B cell (primary cell): Measurements from ENCODE around the gene UBE2D3. TPM values are rescaled to one million over a fixed set of nuclear protein-coding genes. Genes with fewer than 3 reads are reported as not detected.

Experiments used
- ATAC-seq: fragments of 200-7000 bp; cut with Tn5 transposase; one replicate; pipeline ENCODE4 v1.10.0; 2021; ENCODE audit warnings: low read depth, mild to moderate bottlenecking, moderate number of reproducible peaks, moderate library complexity
- CTCF ChIA-PET: fragments of 350-600 bp; sonication (Branson Sonifier 250); formaldehyde crosslinking; loops from one replicate; lab custom pipeline; 2021; ENCODE audit warnings: antibody characterized with exemption, inconsistent platforms; lab: Charles Lee
- POLR2A ChIA-PET: fragments of 350-600 bp; sonication (Branson Sonifier 250); formaldehyde crosslinking; loops from one replicate; lab custom pipeline; 2021; ENCODE audit warnings: antibody characterized with exemption; lab: Charles Lee
- DNase-seq: peaks from one replicate; pipeline ENCODE4 v3.0.0; 2013
- H2AFZ ChIP-seq: 2 replicates; pipeline ENCODE4 v1.6.1; 2012; ENCODE audit warnings: mild to moderate bottlenecking, low read depth, low read length; ENCODE audit not compliant: insufficient read depth, poor library complexity, severe bottlenecking
- H3K27ac ChIP-seq, 2 donors: 1 replicate in 1 of 2; 2 replicates in 1 of 2; pipeline ENCODE4 v1.5.1; 2012 to 2013; ENCODE audit warnings: low read length in 2 of 2, mild to moderate bottlenecking in 2 of 2, moderate library complexity in 1 of 2
- H3K27me3 ChIP-seq, 4 experiments: fragments of 200-600 bp in 1 of 4; sonication (generic) in 1 of 4; replicated peaks in 1 of 4; 1 replicate in 2 of 4; 2 replicates in 2 of 4; pipeline versions ENCODE4 v1.6.1 to v1.7.0; 2013 to 2016; ENCODE audit warnings: low read length in 3 of 4, mild to moderate bottlenecking in 2 of 4, mixed read lengths in 1 of 4, moderate library complexity in 1 of 4; ENCODE audit not compliant: insufficient read depth in 4 of 4, control insufficient read depth in 3 of 4; ENCODE audit errors: control extremely low read depth in 1 of 4
- H3K36me3 ChIP-seq, 2 experiments: replicated peaks in 1 of 2; 1 replicate in 1 of 2; 2 replicates in 1 of 2; pipeline versions ENCODE4 v1.6.1 to v1.7.1; 2013; ENCODE audit warnings: low read length in 1 of 2; ENCODE audit not compliant: insufficient read depth in 2 of 2, control insufficient read depth in 1 of 2; ENCODE audit errors: control extremely low read depth in 1 of 2, extremely low read depth in 1 of 2
- H3K4me1 ChIP-seq, 2 donors: fragments of 200-600 bp in 1 of 2; sonication (generic) in 1 of 2; 1 replicate in 1 of 2; 2 replicates in 1 of 2; pipeline versions ENCODE4 v1.5.1 to v1.6.1; 2013 to 2017; ENCODE audit warnings: low read length in 2 of 2; ENCODE audit not compliant: control insufficient read depth in 2 of 2, insufficient read depth in 2 of 2
- H3K4me2 ChIP-seq: replicated peaks from 2 replicates; pipeline ENCODE3; 2012; ENCODE audit warnings: mild to moderate bottlenecking, low read depth, low read length; ENCODE audit not compliant: poor library complexity, severe bottlenecking
- H3K4me3 ChIP-seq, 5 experiments: fragments of 200-600 bp in 1 of 5; sonication (generic) in 1 of 5; 1 replicate in 3 of 5; 2 replicates in 2 of 5; pipeline versions ENCODE4 v1.5.1 to v1.7.0; 2011 to 2016; ENCODE audit warnings: low read length in 4 of 5, mild to moderate bottlenecking in 4 of 5, low read depth in 2 of 5, control low read depth in 1 of 5, moderate library complexity in 1 of 5; ENCODE audit not compliant: insufficient read depth in 1 of 5; ENCODE audit errors: control extremely low read depth in 1 of 5, extremely low read depth in 1 of 5
- H3K79me2 ChIP-seq: fragments of 200-600 bp; sonication (generic); one replicate; pipeline ENCODE4 v1.6.0; 2016; ENCODE audit warnings: low read length; ENCODE audit not compliant: control insufficient read depth, insufficient read depth
- H3K9ac ChIP-seq: fragments of 200-600 bp; sonication (generic); 2 replicates; pipeline ENCODE4 v1.6.1; 2017; ENCODE audit warnings: mild to moderate bottlenecking, low read length, moderate library complexity
- H3K9me3 ChIP-seq, 3 donors: one replicate each; pipeline versions ENCODE4 v1.6.1 to v1.7.1; 2013; ENCODE audit warnings: low read length in 2 of 3; ENCODE audit not compliant: control insufficient read depth in 2 of 3, insufficient read depth in 1 of 3; ENCODE audit errors: control extremely low read depth in 1 of 3
- H4K20me1 ChIP-seq: 2 replicates; pipeline ENCODE4 v1.6.0; 2012; ENCODE audit warnings: mild to moderate bottlenecking, low read length; ENCODE audit not compliant: insufficient read depth, control insufficient read depth, poor library complexity, severe bottlenecking
- H3K27ac Mint-ChIP-seq: one replicate; pipeline ENCODE4 v1.8.0; 2021; ENCODE audit warnings: mixed read lengths
- H3K27me3 Mint-ChIP-seq: one replicate; pipeline ENCODE4 v1.8.0; 2021; ENCODE audit warnings: mixed read lengths
- H3K4me1 Mint-ChIP-seq: one replicate; pipeline ENCODE4 v1.8.0; 2021; ENCODE audit warnings: mixed read lengths
- H3K4me3 Mint-ChIP-seq: one replicate; pipeline ENCODE4 v1.8.0; 2021; ENCODE audit warnings: mixed read lengths
- H3K9me3 Mint-ChIP-seq: one replicate; pipeline ENCODE4 v1.8.0; 2022; ENCODE audit warnings: mixed read lengths; ENCODE audit not compliant: insufficient read depth
- EZH2 ChIP-seq: IDR thresholded peaks from 2 replicates; pipeline ENCODE4 v1.6.1; 2012; ENCODE audit warnings: borderline replicate concordance, low read depth, mild to moderate bottlenecking, moderate library complexity, low read length; ENCODE audit not compliant: insufficient read depth, poor library complexity, severe bottlenecking
- WGBS: methylation state at CpG from one replicate; pipeline ENCODE4 v1.1.5; 2013; ENCODE audit warnings: missing lambda C conversion rate; ENCODE audit not compliant: insufficient coverage; 5-methylcytosine and 5-hydroxymethylcytosine counted together
- intact Hi-C: fragments of 100-400 bp; cut with micrococcal nuclease; formaldehyde crosslinking; loops from one replicate; pipeline ENCODE4 v1.10.0; 2022
- polyA plus RNA-seq: library from polyadenylated mRNA; depleted of rRNA; stranded (reverse); fragments of >200 nt; gene quantifications from 2 replicates; pipeline ENCODE4 v1.2.3, GENCODE V29; 2012
- total RNA-seq, 2 donors: library from RNA; stranded (reverse); fragments of 120-200 nt in 1 of 2; gene quantifications; 1 replicate in 1 of 2; 2 replicates in 1 of 2; pipeline versions ENCODE4 v1.2.3 to v1.2.4, GENCODE V29; 2013 to 2022
- TF ChIP-seq, protein P1 (sequence below): fragments of 200-600 bp; IDR thresholded peaks from one replicate; pipeline ENCODE4 v1.8.0; 2022; ENCODE audit warnings: antibody characterized with exemption, mild to moderate bottlenecking

UBE2D3 gene
- total and polyA plus RNA-seq, 2 donors (not counting 1 experiment from before 2014, with no cell fraction given) = 223 to 264 TPM

DNA sequence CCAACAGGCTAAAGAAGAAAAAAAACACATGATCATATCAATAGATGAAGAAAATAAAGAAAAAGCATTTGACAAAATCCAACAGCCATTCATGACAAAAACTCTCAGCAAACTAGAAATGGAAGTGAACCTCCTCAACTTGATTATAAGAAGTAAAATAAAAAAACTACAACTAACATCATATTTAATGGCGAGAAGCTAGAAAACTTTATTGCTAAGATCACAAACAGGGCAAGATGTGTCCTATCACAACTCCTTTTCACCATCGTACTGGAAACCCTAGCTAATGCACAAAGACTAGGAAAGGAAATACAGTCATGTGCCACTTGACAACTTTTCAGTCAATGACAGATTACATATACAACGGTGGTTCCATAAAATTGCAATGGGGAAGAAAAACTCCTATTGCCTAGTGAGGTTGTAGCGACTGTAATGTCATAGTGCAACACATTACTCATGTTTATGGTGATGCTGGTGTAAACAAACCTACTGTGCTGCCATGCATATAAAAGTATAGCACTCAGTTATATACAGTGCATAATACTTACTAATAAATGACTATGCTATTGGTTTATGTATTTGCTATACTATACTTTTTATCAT, 54.5 kb downstream of the UBE2D3 start:
- ChIA-PET POLR2A (no interaction called here), CTCF (interaction anchor here (1.2 kb wide), 1 partner anchor 12 kb away, joined by 4 read pairs; the partner anchor contains the start of gene MANBA)
- Histone ChIP-seq H3K4me2 (no peak overlapping the region), H3K79me2 (no peaks in the 10 kb centered on the region), H4K20me1 (no peaks in the 10 kb centered on the region), H3K9me3 (peaks cover 0 to 5% (median 1%) of the 10 kb centered on the region in 3 donors), H3K36me3 (no peaks in the 10 kb centered on the region), H2AFZ (no peak overlapping the region), H3K9ac (no peak overlapping the region), H3K27me3 (no peaks in the 10 kb centered on the region), H3K4me1 (no peaks in the 10 kb centered on the region), H3K4me3 (no peak overlapping the region), H3K27ac (no peak overlapping the region)
- no peak for DNase-seq
- no peaks in the 10 kb centered on the region for H3K4me1 Mint-ChIP-seq
- no peak overlapping the region for H3K4me3 Mint-ChIP-seq
- H3K27me3 Mint-ChIP-seq = no peaks in the 10 kb centered on the region
- WGBS = no CpG with 5 or more reads among the region's 4 CpGs
- no peak overlapping the region for H3K27ac Mint-ChIP-seq
- intact Hi-C loops = no loop called here
- H3K9me3 Mint-ChIP-seq = no peaks in the 10 kb centered on the region
- TF ChIP-seq, protein P1, sequence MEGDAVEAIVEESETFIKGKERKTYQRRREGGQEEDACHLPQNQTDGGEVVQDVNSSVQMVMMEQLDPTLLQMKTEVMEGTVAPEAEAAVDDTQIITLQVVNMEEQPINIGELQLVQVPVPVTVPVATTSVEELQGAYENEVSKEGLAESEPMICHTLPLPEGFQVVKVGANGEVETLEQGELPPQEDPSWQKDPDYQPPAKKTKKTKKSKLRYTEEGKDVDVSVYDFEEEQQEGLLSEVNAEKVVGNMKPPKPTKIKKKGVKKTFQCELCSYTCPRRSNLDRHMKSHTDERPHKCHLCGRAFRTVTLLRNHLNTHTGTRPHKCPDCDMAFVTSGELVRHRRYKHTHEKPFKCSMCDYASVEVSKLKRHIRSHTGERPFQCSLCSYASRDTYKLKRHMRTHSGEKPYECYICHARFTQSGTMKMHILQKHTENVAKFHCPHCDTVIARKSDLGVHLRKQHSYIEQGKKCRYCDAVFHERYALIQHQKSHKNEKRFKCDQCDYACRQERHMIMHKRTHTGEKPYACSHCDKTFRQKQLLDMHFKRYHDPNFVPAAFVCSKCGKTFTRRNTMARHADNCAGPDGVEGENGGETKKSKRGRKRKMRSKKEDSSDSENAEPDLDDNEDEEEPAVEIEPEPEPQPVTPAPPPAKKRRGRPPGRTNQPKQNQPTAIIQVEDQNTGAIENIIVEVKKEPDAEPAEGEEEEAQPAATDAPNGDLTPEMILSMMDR = no peak
- no peak for TF ChIP-seq EZH2
- ATAC-seq = no peak

DNA sequence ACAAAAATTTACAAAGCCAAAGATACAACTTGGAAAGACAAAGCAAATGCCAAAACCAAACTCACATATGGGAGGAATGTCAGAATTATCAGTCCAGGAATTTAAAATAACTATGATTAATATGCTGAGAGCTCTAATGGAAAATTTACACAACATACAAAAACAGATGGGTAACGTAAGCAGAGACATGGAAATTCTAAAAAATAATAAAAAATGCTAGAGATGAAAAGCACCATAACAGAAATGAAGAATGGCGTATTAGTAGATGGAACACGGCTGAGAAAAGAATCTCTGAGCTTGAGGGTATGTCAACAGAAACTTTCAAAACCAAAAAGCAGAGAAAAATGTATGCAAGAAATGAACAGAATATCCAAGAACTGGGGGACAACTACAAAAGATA, 62.5 kb downstream of the UBE2D3 start:
- Mint-ChIP-seq H3K4me1 (peaks cover 12% of the 10 kb centered on the region), H3K27me3 (no peaks in the 10 kb centered on the region), H3K4me3 (no peak overlapping the region), H3K9me3 (no peaks in the 10 kb centered on the region), H3K27ac (no peak overlapping the region)
- POLR2A ChIA-PET = no interaction called here
- WGBS = no CpG with 5 or more reads among the region's 3 CpGs
- CTCF ChIA-PET = interaction anchor here (0.7 kb wide), 1 partner anchor 12 kb away, joined by 3 read pairs; no protein-coding TSS in a partner anchor
- H3K4me1 ChIP-seq = peaks cover 7 to 11% of the 10 kb centered on the region in 2 donors
- no peaks in the 10 kb centered on the region for H4K20me1 ChIP-seq
- TF ChIP-seq, protein P1 = no peak
- TF ChIP-seq EZH2 = no peak
- DNase-seq = no peak
- no peak overlapping the region for H3K27ac ChIP-seq
- no peaks in the 10 kb centered on the region for H3K27me3 ChIP-seq
- H3K36me3 ChIP-seq = no peaks in the 10 kb centered on the region
- ATAC-seq = no peak
- H3K9ac ChIP-seq = no peak overlapping the region
- H3K4me2 ChIP-seq = no peak overlapping the region
- H3K79me2 ChIP-seq = peaks cover 13% of the 10 kb centered on the region
- intact Hi-C loops = loop anchor here (5.0 kb wide), 2 partner anchors 42 to 332 kb away; partner anchors contain the start of gene BDH2
- H3K9me3 ChIP-seq = peaks cover 0 to 7% (median 0%) of the 10 kb centered on the region in 3 donors
- H3K4me3 ChIP-seq = no peak overlapping the region
- no peak overlapping the region for H2AFZ ChIP-seq
